ENCODE data around the gene CEP131.

Gene CEP131

DNA sequence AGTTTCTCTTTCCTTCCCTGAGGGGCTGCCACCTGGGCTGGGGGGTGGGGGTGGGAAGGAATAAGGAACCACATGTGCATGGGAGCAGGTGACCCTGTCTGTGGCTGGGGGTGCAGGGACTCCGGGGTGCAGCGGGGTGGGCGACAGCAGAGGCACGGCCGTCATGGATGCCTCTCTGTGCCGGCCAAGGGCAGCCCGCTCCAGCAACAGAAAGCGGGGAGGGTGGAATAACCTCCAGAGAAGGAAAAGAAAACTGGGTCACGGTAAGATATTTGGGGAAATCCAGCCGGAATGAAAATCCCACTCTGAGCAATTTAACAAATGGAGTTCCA, 20.5 kb upstream of the CEP131 start:
- TF ChIP-seq, protein P1, sequence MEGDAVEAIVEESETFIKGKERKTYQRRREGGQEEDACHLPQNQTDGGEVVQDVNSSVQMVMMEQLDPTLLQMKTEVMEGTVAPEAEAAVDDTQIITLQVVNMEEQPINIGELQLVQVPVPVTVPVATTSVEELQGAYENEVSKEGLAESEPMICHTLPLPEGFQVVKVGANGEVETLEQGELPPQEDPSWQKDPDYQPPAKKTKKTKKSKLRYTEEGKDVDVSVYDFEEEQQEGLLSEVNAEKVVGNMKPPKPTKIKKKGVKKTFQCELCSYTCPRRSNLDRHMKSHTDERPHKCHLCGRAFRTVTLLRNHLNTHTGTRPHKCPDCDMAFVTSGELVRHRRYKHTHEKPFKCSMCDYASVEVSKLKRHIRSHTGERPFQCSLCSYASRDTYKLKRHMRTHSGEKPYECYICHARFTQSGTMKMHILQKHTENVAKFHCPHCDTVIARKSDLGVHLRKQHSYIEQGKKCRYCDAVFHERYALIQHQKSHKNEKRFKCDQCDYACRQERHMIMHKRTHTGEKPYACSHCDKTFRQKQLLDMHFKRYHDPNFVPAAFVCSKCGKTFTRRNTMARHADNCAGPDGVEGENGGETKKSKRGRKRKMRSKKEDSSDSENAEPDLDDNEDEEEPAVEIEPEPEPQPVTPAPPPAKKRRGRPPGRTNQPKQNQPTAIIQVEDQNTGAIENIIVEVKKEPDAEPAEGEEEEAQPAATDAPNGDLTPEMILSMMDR (IDR thresholded peaks at IDR 0.05; ENCODE audit: insufficient read depth, low read depth, low read length, missing control alignments) = no peak
- no peak for DNase-seq (ENCODE audit: low read depth)
- H3K4me3 ChIP-seq (ENCODE audit: low read length) = no peak overlapping the region

DNA sequence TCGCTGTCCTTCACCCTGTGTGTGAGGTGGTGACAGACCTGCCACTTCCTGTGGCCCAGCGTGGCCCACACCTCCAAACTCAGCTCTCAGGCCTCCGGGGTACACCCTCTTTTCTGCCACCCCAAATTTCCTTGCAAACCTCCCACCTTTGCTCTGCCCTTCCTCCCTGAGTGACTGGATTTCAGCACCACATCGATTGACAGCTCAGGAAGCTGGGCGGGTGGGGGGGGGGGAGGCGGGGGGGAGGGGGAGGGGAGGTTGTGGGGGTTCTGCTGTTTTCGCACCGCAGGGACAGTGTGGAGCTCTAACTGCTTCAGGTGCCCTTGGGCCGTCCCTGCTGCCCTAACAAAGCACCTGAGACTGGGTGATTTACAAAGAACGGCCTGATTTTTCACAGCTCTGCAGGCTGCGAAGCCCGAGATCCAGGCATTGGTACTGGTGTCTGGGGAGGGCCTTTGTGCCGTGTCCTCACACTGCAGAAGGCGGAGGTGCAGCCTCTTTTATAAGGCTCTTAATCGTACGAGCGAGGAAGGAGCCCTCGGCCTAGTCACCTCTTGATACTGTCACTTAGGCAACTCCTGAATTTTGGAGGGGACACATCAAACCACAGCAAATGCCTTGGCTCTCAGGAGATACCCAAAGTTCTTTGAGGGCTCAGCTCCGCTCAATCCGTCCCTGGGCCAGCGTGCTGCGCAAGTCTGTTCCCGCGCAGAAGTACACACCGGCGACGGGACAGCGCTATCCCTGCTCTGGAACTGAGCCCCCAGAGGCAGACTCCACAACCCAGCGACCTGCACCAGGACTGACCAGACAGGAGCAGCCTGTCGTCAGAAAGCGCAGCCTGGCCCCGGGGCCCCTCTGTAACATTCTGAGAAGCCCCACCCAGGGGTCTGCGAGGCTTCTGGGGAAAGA, 19.9 kb upstream of the CEP131 start:
- DNase-seq (ENCODE audit: low read depth) = no peak
- H3K4me3 ChIP-seq (ENCODE audit: low read length) = no peak overlapping the region
- TF ChIP-seq, protein P1 (IDR thresholded peaks at IDR 0.05; ENCODE audit: insufficient read depth, low read depth, low read length, missing control alignments) = no peak

DNA sequence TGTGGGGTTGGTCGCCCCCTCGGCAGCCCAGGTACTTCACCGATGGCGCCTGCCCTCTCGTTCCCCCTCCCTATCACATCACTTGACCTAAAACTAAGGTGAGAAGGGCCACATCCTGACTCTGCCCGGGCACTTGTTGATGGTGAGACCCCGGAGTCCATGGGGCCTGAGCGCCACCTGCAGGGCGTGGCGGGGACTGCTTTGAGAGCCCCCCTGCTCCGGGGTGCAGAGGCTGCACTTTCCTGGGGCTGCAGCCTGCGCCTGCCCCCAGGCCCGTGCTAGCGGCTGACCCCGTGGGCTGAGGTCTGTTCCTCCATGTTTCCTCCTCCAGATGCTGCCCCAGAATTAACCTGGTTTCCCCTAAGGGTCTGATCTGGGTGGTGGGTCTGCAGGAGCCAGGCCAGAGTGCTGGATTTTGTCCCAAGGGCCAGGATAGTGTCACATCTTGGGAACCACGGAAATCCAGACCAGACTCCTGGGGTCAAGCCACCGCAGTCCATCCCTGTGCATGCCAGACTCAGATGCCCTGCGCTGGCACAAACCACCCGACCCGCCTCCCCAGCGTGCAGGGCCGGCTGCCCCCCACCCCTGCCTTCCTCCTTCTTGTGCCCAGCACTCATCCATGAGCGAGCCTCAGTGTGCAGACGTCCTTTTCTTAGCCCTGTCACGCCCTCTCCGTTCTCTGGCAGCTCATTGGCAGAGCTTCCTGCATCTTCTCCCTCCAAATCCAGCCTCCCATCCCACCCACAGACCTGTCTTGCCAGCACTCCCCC, 19.1 kb upstream of the CEP131 start:
- no peak overlapping the region for H3K4me3 ChIP-seq (ENCODE audit: low read length)
- DNase-seq (ENCODE audit: low read depth) = peak; percentile 40
- TF ChIP-seq, protein P1 (IDR thresholded peaks at IDR 0.05; ENCODE audit: insufficient read depth, low read depth, low read length, missing control alignments) = peak; percentile 71

DNA sequence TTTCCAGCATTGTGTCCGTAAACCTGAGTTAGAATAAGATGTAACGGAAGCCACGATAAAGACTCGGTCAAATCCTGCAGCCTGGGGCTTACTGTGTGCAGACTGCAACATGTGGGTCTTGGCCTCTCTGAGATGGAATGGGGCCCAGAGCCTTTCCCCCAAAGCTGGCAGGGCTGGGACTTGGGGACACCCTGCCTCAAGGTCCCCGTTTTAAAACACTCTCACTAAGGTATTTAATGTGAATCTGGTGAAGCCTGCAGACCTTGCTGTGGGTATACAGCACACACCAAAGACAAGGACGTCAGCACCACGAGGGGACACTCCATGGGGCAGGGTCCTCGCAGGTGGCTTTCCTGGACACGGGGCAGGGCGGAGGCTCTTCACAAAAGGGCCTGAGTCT, 18.4 kb upstream of the CEP131 start:
- no peak overlapping the region for H3K4me3 ChIP-seq (ENCODE audit: low read length)
- no peak for DNase-seq (ENCODE audit: low read depth)
- TF ChIP-seq, protein P1 (IDR thresholded peaks at IDR 0.05; ENCODE audit: insufficient read depth, low read depth, low read length, missing control alignments) = no peak

DNA sequence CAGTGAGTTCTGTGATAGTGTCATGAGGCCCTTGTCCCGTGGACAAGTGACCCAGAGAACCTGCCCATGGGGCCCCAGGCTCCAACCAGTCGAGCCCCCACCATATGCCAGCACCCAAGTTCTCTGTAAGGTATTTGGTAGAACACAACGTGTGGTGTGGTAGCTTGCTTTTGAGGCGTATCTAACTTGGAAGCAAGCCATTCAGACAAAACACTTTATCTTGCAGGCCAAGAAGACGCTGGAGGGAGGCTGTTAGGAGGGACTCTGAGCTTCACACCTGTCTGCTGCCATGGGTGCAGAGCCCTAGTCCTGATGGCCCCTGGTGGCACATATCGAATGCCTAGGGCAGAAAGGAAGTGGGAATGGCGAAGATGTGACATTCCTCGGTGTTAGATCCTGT, 18.0 kb upstream of the CEP131 start:
- no peak overlapping the region for H3K4me3 ChIP-seq (ENCODE audit: low read length)
- DNase-seq (ENCODE audit: low read depth) = no peak
- TF ChIP-seq, protein P1 (IDR thresholded peaks at IDR 0.05; ENCODE audit: insufficient read depth, low read depth, low read length, missing control alignments) = no peak

DNA sequence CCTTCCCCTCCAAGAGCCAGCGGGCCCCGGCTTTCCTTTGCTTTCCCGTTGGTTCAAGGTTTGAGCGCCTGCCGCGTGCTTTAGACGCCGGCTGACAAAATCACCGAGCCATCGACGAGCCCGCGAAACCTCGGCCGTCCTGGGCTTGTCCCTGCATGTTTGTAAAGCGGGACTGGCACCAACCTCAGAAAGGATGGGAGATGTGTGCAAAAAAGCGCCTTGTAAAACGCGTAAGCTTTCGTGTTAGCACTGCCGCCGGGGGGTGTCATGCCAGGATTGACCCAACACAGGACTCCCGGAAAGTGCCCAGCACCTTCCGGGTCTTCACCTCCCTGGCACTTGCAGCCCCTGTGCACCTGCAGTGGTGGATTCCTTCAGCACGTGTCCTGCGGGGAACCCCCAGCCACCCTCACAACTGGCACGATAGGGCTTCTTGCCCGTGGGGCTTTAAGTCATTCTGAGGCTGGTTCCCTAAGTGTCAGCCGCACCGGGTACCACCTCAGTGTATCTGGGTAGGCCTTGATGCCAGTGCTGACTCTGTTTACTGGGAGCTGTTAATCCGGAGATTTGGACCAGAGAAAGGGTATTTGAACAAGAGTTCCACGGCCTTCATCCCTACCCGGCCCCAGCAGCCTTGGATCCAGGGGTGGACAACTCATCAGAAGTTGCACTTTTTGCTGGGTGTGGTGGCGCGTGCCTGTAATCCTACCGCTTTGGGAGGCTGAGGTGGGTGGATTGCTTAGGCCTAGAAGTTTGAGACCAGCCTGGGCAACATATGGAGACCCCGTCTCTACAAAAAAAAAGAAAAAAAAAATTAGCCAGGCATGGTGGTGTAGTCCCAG, 17.2 kb upstream of the CEP131 start:
- H3K4me3 ChIP-seq (ENCODE audit: low read length) = peak overlapping the region; percentile 80
- DNase-seq (ENCODE audit: low read depth) = peak; percentile 73
- TF ChIP-seq, protein P1 (IDR thresholded peaks at IDR 0.05; ENCODE audit: insufficient read depth, low read depth, low read length, missing control alignments) = no peak

Data from epithelial cell of esophagus (primary cell).